ENCODE results near the gene PSAT1.

- no peak for TF ChIP-seq CTCF (IDR thresholded peaks at IDR 0.05; ENCODE audit: borderline replicate concordance, extremely low read depth, low read length, poor library complexity, severe bottlenecking)
- no peak for TF ChIP-seq EZH2 (IDR thresholded peaks at IDR 0.05; ENCODE audit: borderline replicate concordance, low read depth, low read length, severe bottlenecking)
Observed at GRCh38 chr9:78371981-78372380, 75.1 kb downstream of the PSAT1 start.

All from DND-41 (cell line).